T-helper 9 cell (primary cell): ENCODE measurements around the gene SOCS3.
A peak's percentile ranks its signal among the peaks of the same experiment; 100 is the strongest.

Source experiments
- DNase-seq: peaks from one replicate; pipeline ENCODE4 v3.0.0-alpha.2; 2020

SOCS3 gene

GRCh38 chr17:78366109-78366848 is 6.4 kb upstream of the SOCS3 start:
- no peak for DNase-seq

DNA sequence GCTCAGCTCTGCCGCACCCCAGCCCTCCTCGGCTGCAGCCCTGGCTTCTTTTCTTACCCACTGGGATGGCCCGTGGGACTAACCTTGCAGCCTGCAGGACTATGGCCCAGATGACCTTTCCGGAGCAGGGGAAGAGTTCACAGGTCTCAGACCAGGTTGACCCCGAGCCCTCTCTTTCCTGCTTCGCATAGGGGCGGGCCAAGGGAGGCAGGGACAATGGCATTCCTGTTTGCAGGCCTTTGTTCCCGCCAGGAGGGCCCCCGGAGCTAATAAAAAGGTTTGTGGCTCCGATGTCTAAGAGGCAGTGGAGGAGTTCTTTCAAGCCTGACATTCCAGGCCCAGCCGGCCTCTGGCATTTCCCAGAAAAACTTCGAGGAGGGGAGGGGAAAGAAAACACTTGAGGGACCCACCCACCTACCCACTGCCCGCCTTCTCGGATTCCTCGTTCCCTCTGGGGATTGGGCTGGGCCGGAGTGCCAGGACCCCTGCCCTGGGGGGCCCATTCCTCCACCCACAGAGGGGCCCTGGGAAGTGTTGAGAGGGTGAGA is 5.8 kb upstream of the SOCS3 start:
- DNase-seq, result no peak

DNA sequence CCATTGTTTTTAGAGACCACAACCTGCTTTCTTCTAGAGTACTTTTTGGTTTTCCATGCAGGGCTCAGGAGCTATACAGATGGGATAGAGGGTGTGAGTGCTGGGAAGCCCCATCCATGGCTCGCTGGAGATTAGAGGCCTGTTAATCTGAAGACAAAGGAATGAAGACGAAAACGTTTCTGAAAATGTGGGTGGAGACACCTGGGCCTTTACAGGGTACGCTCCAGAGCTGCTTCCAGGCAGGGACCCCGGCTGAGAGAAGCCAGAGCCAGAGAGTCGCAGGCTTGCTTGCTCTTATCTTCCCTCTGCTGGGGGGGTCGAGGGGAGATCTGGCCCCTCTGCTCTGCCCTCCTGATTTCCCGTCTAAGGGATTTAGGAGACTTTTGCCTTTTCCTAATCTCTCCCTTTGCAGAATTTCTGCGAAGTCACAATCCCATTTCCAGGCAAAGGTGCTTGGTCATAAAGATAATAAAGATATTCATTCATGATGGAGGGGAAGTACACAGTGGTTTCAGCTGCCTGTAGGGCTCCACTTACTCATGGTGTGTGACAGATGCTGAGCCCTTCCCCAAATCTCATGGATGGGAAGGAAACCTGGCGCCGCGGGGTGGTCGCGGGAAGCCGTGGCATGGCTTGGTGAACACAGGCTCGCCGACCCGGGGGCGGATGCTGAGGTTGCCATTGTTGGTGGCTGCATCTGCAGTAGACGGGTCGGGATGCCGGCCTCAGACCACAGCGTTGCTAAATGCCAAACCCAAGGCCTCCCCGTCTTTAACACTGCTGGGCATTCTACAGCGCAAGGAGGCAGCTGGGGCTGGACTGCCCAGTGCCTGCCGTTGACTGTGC is 4.8 kb upstream of the SOCS3 start:
- DNase-seq, result no peak

DNA sequence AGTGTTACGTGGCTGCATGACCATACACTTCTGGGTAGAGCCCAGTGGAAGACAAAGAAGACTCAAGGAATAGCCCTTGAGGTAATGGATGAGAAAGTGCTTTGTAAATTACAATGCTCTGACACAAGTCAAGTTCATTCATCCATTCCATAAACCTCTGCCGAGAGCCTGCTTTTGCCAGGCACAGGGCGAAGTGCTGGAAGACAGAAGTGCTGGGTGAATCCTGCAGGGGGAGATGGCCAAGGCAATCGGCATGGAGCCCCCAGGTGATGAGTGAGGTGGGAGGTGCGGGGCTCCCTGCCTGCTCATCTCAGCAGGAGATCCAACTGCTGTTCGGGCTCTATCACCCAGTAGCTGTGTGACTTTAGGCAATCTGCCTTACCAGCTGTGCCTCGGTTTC is 2.8 kb upstream of the SOCS3 start:
- no peak for DNase-seq

- no peak for DNase-seq
Observed at GRCh38 chr17:78362232-78362631, 2.4 kb upstream of the SOCS3 start.

- no peak for DNase-seq
Observed at GRCh38 chr17:78361225-78361701, 1.4 kb upstream of the SOCS3 start.

DNA sequence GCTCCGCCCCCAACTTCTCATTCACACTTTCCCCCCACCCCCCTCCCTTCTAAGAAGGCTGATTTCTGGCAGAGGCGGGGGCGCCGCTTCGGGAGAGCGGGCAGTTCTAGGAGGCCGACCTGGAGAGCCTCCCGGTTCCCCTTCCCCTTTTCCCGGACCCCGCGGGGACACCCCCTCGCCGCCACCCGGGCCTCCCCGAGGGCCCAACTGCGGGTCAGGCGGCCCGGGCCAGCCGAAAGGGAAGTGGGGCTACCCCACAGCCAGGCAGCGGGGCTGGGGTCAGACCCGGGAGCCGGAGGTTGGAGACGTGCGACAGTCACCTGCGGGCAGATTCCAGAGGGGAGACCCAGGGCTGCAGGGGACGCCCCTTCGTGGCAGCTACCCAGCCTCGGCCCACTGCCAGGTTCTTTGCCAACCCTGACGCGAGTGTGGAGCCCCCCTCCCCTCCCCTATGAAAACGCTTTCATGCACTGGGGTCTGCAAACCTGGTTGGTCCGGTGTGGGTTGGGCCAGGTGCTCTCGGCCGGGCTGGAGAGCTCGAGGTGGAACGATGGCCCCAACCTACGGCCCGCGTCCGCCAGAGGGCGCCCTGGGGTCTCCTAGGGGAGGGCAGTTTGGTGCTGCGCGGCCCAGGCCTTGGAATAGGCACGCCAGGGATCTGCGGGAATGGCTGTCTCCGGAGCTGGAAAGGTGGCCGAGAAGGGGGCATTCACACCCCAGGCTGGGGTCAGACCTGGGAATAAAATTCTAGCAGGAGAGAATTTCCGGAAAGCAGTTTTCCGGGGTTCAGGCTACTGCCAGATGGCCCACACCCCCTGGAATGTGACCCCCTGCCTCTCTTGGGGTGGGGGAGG is 721 bp upstream of the SOCS3 start:
- DNase-seq, result peak; percentile 96

GRCh38 chr17:78359321-78359996 is 418 bp downstream of the SOCS3 start:
- DNase-seq, result no peak

DNA sequence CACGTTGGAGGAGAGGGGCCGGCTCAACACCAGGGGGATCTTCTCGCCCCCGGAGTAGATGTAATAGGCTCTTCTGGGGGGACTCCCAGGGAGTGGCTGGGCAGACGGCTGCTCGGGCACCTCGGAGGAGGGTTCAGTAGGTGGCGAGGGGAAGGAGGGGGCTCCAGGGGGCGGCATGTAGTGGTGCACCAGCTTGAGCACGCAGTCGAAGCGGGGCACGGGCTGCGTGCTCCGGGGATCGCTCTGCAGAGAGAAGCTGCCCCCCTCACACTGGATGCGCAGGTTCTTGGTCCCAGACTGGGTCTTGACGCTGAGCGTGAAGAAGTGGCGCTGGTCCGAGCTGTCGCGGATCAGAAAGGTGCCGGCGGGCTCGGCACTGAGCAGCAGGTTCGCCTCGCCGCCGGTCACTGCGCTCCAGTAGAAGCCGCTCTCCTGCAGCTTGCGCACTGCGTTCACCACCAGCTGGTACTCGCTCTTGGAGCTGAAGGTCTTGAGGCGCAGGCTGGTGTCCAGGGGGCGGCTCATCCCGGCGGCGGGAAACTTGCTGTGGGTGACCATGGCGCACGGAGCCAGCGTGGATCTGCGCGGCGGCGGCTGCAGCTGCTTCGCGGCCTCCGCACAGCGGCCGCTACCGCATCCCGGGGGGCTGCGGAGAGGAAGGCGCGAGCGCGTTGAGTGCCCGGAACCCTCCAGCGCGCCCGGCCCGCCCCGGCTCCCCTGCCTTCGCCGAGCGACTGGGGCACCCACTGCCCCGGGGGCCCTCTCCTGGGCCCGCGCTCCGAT is 1.1 kb downstream of the SOCS3 start:
- DNase-seq, result no peak

- DNase-seq, result no peak
Observed at GRCh38 chr17:78357672-78358537, 2.0 kb downstream of the SOCS3 start.

GRCh38 chr17:78357177-78357586 is 2.7 kb downstream of the SOCS3 start:
- DNase-seq, result no peak

DNA sequence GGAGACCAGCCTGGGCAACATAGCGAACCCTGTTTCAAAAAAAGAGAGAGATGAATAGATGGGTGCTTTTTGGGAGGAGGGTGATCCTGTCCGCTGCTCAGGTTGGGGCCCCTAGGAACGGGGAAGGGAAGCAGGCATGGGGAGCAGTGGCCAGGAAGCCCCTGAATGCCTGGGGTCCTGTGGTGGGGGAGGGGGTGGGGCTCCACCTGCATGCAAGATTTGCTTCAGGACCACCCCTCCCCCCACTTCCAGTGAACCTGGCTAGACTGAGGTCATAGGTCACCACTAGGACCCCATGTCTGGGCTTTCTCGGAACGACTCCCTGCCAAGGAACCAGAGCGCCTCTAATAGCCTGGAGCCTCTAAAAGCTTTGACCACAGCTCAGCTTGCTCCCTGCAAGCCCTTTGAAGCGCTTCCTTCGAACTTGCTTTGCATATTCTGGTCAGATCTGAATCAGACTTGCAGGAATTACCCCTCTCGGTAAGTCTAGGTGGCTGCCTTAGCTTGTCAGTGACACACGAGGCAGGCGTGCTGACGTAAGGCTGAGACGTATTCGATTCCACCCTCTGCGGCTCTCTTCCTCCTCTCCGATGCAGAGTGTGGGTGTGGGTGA is 3.7 kb downstream of the SOCS3 start:
- peak; percentile 79 for DNase-seq

GRCh38 chr17:78355701-78356100 is 4.2 kb downstream of the SOCS3 start:
- DNase-seq, result no peak

DNA sequence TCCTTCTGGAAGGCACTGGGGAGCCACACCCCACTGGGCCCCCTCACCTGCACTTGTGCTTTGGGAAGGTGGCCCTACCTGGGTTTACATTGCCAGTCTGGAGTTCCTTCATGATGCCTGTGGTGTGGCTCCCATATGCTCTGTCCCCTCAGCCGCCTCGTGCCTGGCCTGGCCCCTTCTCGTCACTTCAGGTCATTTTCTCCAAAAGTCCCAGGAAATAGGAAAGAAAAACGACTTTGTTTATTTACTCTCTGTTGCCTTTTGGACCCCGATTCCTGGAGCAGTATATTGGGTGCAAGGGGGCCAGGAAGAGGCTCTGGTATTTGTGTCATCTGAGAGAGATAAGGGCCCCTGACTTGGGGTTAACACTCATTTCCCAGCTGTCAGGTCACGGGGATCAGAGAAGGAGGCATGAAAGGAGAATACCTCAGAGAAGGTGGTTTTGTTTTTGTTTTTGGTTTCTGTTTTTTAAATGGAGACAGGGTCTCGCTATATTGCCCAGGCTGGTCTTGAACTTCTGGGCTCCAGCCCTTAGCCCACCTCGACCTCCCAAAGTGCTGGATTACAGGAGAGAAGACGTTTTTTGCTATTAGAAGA is 4.7 kb downstream of the SOCS3 start:
- DNase-seq, result peak; percentile 30

GRCh38 chr17:78353834-78354233 is 6.0 kb downstream of the SOCS3 start:
- DNase-seq, result no peak

GRCh38 chr17:78351449-78352006 is 8.3 kb downstream of the SOCS3 start:
- DNase-seq, result no peak

DNA sequence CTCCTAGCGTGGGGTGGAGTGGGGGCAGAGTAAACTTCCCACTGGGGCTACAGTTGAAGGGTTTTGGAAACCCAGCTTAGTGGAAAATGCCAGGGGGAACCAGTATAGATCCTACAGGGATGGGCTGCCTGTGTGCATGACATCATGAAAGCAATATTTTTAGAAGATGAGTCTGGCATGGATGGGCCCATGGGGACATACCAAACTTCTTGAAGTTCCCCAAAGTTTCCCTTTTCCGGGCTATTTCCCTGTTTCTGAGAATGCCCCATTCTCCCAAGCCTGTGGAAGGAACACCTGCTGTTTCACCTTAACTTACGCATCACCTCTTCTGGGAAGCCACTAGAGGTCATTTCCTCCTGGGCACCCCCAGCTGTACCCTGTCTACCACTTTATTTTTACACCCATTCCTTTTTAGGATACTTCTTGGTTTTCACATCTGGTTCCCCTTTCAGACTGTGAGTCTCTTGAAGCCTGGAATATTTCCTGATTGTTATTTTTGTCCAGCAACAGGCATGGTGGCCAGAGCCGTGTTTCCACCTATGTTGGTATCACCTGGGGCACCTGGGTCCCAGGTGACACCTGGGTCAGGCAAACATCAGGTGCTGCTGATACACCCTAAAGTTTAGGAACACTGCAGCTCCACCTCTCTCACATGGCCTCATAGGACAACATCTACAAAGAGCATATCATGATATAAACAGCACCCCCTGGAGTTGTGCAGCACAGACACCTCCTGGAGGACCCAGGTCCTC is 9.8 kb downstream of the SOCS3 start:
- DNase-seq, result no peak

DNA sequence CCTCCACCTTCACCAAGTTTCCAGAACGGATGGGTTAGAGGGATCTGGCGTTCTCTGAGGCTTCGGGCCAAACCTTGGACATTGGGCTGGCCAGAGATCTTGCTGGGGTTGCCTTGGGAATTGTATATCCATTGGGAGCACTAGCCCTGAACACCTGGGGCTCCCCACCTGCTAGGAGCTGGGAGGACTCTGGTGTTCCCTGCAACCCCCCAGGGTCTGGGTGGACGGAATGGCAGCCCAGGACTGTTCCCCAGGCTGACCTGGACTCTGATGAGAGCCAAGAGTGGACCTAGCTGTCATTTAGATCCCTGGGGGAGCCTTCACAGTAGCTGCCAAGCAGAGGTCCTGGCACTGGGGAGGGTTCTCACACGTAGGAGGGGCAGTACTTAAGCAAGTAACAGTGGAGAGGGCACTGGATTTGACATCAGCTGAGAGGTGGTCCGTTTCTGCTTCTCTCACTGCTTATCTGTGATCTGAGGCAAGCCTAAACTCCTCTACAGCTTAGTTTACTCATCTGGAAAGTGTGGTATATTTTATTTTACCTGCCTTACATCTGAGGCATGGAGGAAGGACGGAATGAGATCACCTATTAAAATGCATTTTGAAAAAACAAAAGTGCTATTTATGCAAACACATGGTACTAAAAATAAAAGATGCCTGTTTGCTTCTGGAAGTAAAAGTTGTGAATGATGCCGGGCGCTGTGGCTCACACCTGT is 11.7 kb downstream of the SOCS3 start:
- DNase-seq, result no peak
